HG03103 (cell line): ENCODE results near the gene XPA.
"Not testable (repeated sequence)": the region's sequence is repeated elsewhere in the genome, so short reads cannot be mapped to it uniquely, and the experiment has no call there.

Experiments
- ATAC-seq: cut with Tn5 transposase; IDR thresholded peaks from one replicate; pipeline ENCODE4 v1.9.1; 2021; ENCODE audit warnings: low read depth; ENCODE audit not compliant: unreplicated experiment

Gene XPA

GRCh38 chr9:97696803-97697601, at the start of gene XPA:
TSS of gene XPA (minus strand) at chr9:97697340. CDS start at chr9:97697292, 48 bp downstream.
- ATAC-seq, result peak; percentile 89

DNA sequence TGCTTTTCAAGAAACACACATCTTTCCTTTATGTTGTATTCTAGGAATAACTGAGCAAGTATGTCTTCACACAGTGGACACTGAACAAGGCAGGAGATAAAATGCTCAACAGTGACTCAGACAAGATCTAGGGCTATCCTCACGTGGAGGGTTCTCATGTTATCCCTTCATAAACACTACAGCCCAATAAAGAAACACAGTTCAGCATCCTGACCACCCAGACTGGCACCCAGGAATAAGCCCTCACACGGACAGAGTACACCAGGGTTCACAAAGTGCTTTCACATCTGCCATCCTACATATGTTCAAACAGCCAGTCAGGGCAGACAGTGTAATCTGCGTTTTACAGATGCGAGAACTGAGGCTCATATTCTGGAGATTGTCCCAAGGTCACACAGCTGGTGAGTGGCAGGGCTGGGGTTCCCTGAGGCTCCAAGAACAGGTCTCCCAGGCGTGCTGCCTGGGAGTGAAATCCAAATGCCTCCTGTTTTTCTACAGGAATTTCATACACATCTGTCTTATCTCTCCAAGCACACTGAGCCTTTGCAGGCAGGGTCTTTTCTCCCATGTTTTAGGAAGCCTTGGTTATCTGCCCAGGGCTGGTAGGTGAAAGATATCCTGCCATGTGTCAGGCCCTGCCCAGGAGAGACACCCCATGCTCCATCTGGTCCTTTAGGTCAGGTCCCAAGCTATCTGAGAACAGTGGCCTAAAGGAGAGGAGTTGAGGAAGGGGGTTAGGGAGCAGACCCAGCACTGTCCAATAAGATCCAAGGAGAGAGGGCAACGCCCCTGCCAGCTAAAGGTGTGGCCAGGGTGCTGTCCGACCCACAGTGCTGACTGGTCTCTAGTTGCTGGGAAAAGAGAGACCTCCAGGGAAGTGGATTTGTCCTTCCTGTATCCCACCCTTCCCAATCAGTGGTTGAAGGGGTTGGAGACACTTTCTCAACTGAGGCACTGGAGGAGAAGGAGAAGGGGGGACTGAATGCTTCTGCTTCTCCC, 47.9 kb upstream of the XPA start:
- no peak for ATAC-seq

DNA sequence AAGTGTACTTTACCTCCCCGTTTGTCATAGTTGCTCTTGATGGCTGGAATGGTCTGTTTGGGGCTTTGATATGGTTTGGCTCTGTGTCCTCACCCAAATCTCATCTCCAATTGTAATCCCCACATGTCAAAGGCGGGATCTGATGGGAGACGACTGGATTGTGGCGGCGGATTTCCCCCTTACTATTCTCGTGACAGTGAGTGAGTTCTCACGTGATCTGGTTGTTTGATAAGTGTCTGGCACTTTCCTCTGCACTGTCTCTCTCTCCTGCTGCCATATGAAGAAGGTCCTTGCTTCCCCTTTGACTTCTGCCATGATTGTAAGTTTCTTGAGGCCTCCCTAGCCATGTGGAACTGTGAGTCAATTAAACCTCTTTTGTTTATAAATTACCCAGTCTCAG, 46.9 kb upstream of the XPA start:
- ATAC-seq, result not testable (repeated sequence)

DNA sequence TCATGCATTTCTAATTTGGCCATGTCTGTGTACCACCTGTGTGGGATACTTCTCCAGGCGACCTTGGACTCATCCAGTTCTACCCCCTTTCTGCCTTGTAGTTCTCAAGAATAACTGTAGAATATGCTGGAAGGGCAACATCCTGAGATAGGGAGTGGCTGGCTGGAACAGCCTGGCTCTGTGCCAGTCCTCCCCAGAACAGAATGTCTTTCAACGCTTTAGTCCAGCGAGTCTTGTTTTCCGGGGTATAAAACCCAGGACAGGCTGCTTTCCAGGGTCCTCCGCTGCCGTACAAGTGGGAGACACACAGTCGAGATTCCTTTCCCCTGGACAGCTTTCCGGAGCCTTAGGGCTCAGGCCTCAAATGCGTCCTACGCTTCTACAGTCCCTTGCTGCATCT, 45.4 kb upstream of the XPA start:
- no peak for ATAC-seq

DNA sequence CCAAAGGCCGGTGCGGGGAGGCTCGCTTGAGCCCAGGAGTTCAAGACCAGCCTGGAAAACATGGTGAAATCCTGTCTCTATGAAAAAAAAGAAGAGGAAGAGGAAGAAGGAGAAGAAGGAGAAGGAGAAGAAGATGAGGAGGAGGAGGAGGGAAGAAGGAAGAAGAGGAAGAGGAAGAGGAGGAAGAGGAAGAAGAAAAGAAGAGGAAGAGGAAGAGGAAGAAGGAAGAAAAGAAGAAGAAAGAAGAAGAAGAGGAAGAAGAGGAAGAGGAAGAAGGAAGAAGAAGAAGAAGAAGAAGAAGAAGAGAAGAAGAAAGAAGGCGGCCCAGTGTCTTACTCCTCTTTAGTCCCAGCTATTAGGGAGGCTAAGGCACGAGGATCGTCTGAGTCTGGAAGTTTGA, 44.8 kb upstream of the XPA start:
- ATAC-seq, result no peak

DNA sequence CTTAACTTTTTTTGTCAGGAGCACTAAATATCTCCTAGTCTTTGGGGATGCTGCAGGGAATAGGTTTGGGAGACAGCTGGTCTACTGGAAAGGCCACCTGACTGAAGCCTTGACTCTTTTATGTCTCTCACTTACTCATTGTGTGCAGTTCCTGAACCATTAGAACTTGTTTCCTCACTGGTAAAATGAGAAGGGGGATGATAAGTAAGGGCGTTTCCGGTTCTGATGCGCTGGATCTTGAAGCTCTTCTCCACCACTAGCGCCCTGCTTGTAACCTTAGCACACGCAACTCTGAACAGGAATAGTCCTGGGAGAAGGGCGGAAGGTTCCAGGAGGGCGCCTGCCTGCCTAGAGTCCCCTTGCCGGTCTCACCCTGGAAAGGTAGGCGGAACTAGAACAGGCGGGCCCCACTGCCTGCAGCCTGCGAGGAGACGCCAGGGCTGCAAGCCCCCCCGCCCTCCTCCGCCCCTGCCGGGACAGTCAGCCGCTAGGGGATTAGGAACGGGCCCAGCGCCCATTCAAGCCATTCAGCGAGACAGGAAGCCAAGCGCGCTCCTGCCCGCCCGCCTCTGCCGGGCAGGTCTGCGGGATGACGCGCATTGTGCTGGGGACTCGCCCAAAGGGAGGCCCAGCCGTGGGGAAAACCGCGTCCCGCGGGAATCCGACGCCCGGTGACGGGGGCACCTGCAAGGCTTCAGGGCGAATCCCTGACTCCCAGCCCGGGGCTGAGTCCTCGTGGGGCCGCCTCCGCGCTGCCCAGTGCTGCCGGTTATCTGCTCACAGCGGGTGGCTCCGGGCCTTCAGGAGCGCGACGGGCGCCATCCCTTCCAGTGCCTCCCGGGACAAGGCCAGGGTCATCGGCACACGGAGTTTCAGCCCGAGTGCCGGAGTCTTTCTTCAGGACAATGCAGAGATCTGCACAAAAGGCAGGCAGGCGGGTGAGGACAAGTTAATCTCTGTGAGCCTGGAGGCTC, 44.0 kb upstream of the XPA start:
- ATAC-seq, result no peak

- ATAC-seq, result no peak
These were observed 40.3 kb upstream of the XPA start for GRCh38 chr9:97737429-97737828.

- ATAC-seq, result no peak
These were observed 38.0 kb upstream of the XPA start for GRCh38 chr9:97735070-97735600.

DNA sequence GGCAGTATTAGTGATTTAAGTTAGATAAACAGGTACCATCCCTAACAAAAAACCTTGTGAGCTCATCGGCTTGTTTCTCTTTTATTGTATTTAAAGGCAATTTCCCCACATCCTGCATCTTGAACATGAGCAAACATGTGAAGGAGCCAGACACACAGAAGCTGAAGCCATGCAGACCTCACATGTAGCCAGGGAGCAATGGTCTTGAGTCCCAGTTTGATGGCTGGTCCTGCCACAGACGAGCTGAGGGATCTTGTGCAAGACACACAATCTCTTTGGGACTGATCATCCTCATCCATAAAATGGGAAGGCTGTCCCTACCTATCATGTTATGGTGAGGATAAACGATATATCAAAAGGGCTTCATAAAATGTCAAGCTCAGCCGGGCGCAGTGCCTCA, 29.6 kb upstream of the XPA start:
- ATAC-seq, result no peak

DNA sequence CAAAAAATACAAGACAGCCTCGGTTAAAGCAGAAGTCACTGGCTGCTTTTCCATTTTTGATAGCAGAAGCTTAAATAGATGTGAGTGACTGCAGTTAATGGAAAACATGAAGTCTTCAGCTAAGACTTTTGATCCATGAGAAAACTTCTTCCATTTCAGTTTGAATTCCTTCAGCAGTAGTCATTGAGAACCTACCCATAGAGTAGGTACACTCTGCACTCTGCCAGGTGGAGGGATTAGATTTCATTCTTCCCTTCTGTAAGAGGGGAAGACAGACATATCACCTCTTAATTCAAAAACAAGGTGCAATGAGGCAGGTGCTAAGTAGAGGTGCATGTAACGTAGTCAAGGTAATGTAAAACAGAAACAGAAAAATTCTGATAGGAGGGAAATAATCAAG, 26.7 kb upstream of the XPA start:
- ATAC-seq, result no peak

GRCh38 chr9:97722331-97722730, 25.2 kb upstream of the XPA start:
- no peak for ATAC-seq

GRCh38 chr9:97721396-97721795, 24.3 kb upstream of the XPA start:
- ATAC-seq, result no peak

DNA sequence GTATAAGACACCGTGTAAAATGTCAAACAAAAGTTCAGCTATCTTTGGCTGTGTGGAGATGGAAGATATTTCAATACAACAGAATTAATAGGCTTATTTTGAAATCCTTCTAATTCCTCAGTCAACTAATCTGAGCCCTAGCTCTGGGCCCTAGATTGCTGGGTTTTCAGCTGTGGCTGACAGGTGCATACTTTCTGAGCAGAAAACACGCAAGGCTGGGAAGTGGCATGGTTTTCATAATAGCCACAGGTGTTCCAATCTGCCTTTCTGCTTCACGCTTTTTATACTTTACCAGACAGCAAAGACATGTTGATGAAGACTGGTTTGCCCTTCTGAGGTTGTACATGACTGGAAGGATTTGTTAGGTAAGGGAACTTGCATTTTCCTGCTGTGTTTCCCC, 20.7 kb upstream of the XPA start:
- no peak for ATAC-seq

DNA sequence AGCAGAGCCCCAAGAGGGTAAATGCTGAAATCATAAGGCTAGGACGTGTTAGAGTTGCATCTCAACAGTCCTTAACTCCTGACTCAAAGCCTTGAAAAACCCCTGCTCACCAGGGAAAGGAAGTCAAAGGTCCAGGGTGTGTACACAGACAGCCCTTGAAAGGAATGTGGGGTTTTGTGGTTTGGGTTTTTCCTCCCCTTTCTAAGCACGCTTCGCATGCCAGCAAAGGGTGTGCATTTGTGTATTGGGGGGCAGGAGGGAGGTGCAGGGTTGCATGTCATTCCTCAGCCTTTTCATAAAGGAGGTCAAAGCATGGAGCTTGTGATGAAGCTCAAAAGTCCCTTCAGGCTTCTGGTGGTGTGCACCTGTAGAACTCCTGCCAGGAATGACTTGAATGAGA, 17.3 kb upstream of the XPA start:
- no peak for ATAC-seq

DNA sequence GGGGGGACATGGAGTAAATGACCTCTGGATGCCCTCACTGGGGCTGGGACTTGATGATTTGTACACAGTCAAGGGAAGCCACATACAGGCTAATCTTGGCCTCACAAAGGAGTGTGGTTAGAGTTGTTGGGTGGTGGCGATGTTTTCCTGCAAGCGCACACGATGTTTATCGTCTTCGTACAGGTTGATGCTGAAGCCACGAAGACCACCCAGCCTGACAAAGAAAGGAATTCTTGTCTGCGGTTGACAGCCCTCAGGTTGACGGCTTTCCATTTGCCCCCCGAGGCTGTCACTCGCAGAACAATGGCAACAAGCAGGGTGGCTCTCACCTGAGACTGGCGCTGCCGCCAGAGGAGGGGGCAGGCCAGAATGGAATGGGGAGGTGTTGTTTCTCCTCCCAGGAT, 14.1 kb upstream of the XPA start:
- ATAC-seq, result no peak

DNA sequence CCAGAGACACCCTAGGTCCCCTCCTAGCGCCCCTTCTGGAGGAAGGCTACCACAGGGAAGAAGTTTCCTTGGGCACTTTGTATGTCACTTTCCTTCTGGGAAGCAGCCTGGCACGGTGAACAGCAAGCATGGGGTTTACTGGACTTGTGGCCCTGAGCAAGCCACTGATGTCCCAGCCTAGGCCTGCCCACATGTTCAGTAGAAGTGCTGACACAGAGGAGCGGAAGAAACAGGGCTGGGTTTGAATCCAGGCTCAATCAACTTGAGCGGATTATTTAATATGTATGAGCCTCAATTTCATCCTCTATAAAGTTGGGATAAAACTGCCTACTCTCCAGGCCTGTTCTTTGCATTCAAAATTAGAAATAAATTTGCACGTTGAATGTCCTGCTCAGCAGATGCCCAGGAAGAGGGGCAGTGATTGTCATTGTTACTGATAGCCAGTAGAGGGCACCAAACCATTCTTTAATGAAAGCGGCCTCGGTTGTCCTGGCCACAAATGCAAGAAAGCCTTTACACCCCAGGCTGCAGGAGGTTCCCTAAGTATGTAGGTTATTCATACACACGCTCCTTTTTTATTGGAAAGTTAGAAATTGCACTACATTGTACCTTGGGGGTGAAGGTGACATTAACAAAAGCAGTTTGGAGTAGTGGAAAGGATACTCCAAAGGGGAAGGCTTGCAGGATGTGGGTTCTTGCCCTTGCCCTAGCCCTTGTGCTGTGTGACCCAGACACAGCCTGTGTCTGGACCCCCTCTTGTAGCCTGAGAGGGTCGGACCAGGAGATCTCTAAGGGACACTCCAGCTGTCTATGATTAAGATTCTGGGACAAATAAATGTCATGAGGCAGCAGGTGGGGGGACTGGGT, 13.4 kb upstream of the XPA start:
- peak; percentile 49 for ATAC-seq

DNA sequence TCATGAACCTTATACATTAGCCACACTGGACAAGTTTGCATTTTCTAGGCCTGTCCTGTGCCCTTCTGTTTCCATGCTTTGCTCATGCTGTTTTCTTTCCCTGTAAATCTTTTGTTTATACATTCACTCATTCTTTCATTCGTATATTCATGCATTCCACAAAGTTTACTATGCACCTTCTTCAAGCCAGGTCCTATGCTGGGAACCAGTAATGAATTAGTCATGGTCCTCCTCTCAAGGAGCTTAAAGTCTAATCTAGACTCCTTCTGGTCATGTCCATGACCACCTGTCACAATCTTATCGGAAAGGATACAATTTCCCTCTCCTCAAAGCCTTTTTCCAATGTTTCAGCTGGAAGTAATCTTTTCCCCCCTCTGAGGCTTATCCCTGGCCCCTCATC, 9.1 kb upstream of the XPA start:
- no peak for ATAC-seq

GRCh38 chr9:97705354-97705950, 8.3 kb upstream of the XPA start:
- no peak for ATAC-seq

GRCh38 chr9:97704851-97705250, 7.7 kb upstream of the XPA start:
- no peak for ATAC-seq
